Tibial artery (tissue), 4 donors: ENCODE data around the gene MED22.
"Not testable (repeated sequence)": the region's sequence is repeated elsewhere in the genome, so short reads cannot be mapped to it uniquely, and the experiment has no call there.

Experiments used
- DNase-seq, 2 donors: peaks; one replicate each; pipeline ENCODE4 v3.0.0-alpha.2; 2019
- H3K27ac ChIP-seq, 2 donors: fragments of 200-600 bp; sonication (generic) in 1 of 2; 1 replicate in 1 of 2; 2 replicates in 1 of 2; pipeline ENCODE4 v1.5.1; 2018 to 2019; ENCODE audit warnings: mild to moderate bottlenecking in 1 of 2
- H3K27me3 ChIP-seq, 2 donors: fragments of 200-600 bp; sonication (generic) in 1 of 2; one replicate each; pipeline versions ENCODE4 v1.5.1 to v1.6.0; 2016 to 2019
- H3K36me3 ChIP-seq, 3 donors: fragments of 200-600 bp; sonication (generic) in 2 of 3; one replicate each; pipeline ENCODE4 v1.5.1; 2016 to 2019; ENCODE audit warnings: mild to moderate bottlenecking in 2 of 3
- H3K4me1 ChIP-seq, 4 donors: fragments of 200-600 bp; sonication (generic) in 2 of 4; 1 replicate in 3 of 4; 2 replicates in 1 of 4; pipeline ENCODE4 v1.5.1; 2016 to 2019
- H3K4me3 ChIP-seq, 2 donors: fragments of 200-600 bp; sonication (generic) in 1 of 2; 1 replicate in 1 of 2; 2 replicates in 1 of 2; pipeline ENCODE4 v1.5.1; 2018 to 2019; ENCODE audit warnings: mild to moderate bottlenecking in 2 of 2
- H3K9me3 ChIP-seq, 3 donors: fragments of 200-600 bp; sonication (generic) in 1 of 3; one replicate each; pipeline ENCODE4 v1.5.1; 2016 to 2019
- CTCF ChIP-seq, 2 experiments: fragments of 200-600 bp in 1 of 2; fragments of 450-650 bp in 1 of 2; IDR thresholded peaks; one replicate each; pipeline ENCODE4 v1.5.1; 2017 to 2019; ENCODE audit warnings: antibody characterized with exemption in 2 of 2, mild to moderate bottlenecking in 1 of 2, moderate library complexity in 1 of 2
- intact Hi-C: fragments of 100-400 bp; cut with DNase I; formaldehyde crosslinking; loops from one replicate; pipeline ENCODE4 v1.15.0; 2023; ENCODE audit warnings: low total_unique reads

The MED22 gene

GRCh38 chr9:133347985-133348717 lies at the start of gene MED22, which contains the start of gene RPL7A:
Gene MED22 (minus strand): TSS chr9:133348131. CDS start chr9:133346662, 1,469 bp downstream.
Gene RPL7A (plus strand): TSS chr9:133348218. CDS start chr9:133348244, 26 bp downstream.
- no peak for TF ChIP-seq CTCF (IDR thresholded peaks at IDR 0.05)
- no peaks in the 10 kb centered on the region for H3K27me3 ChIP-seq
- no peaks in the 10 kb centered on the region for H3K9me3 ChIP-seq
- H3K4me1 ChIP-seq = peaks cover 0 to 36% (median 25%) of the 10 kb centered on the region in 4 donors
- peak within 1 kb of the TSS; percentile 80 to 82 for H3K4me3 ChIP-seq
- peaks cover 58 to 69% (median 64%) of the 10 kb centered on the region in 3 donors for H3K36me3 ChIP-seq
- intact Hi-C loops = no loop called here
- peak; percentile 96 to 97 for DNase-seq
- peak within 1 kb of the TSS; percentile 85 for H3K27ac ChIP-seq

- Histone ChIP-seq H3K9me3 (no peaks in the 10 kb centered on the region), H3K27me3 (peaks cover 0 to 23% of the 10 kb centered on the region in 2 donors), H3K27ac (no peak overlapping the region), H3K4me3 (no peak overlapping the region), H3K4me1 (no peaks in the 10 kb centered on the region), H3K36me3 (peaks cover 0 to 22% (median 0%) of the 10 kb centered on the region in 3 donors)
- intact Hi-C loops = no loop called here
- TF ChIP-seq CTCF (IDR thresholded peaks at IDR 0.05) = no peak
- DNase-seq = no peak
Observed at GRCh38 chr9:133397370-133397769, 49.4 kb upstream of the MED22 start.

DNA sequence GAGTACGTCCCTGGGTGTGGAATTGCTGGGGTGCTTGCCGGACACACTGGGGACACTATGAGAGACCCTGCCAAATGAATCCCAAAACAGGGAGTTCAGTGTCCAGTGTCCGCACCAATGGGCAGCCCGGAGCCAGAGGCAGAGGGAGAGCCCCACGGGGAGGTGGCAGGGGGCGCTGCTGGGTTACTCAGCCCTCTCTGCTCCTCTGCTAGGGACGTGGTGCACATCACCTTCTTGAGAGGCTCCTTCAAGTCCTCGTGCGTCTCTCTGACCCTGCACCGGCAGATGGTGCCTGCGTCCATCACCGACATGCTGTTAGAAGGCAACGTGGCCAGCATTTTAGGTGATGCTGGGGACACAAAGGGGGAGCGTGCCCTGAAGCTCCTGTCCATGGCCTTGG lies 49.0 kb upstream of the MED22 start:
- Histone ChIP-seq H3K36me3 (peaks cover 0 to 18% (median 0%) of the 10 kb centered on the region in 3 donors), H3K4me1 (no peaks in the 10 kb centered on the region), H3K27ac (no peak overlapping the region), H3K9me3 (no peaks in the 10 kb centered on the region), H3K4me3 (no peak overlapping the region), H3K27me3 (peaks cover 0 to 23% of the 10 kb centered on the region in 2 donors)
- no peak for TF ChIP-seq CTCF (IDR thresholded peaks at IDR 0.05)
- intact Hi-C loops = no loop called here
- DNase-seq = no peak

DNA sequence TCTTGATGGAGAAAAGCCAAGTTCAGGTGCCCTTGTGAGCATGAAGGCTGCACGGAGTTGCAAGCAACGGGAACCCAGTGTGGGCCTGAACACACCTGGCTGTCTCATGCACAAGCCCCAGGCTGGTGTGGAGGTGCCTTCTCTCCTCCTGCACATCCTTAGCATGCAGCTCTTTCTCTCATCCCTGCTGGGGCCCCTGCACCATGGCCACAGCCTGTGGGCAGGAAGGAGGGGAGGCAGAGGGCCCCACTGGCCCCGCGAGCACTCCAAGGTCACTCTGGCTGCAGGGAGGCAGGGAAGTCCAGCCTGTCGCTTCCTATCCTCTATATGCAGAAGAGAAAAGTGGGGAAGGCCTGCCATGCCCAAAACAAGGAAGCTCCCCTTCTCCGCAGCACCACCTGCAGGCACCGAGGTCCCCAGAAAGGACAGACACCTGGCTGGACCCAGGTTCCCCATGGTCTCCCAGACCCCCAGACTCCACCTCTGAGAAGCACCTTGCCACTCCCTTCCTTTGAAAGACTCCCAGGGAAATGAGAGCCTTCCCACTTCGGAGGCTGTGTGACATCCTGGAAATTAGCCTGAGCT lies 46.8 kb upstream of the MED22 start:
- Histone ChIP-seq H3K27ac (no peak overlapping the region), H3K9me3 (no peaks in the 10 kb centered on the region), H3K4me1 (no peaks in the 10 kb centered on the region), H3K27me3 (peaks cover 0 to 34% of the 10 kb centered on the region in 2 donors), H3K4me3 (no peak overlapping the region), H3K36me3 (peaks cover 0 to under 1% (median 0%) of the 10 kb centered on the region in 3 donors)
- intact Hi-C loops = no loop called here
- TF ChIP-seq CTCF (IDR thresholded peaks at IDR 0.05) = no peak
- no peak for DNase-seq

DNA sequence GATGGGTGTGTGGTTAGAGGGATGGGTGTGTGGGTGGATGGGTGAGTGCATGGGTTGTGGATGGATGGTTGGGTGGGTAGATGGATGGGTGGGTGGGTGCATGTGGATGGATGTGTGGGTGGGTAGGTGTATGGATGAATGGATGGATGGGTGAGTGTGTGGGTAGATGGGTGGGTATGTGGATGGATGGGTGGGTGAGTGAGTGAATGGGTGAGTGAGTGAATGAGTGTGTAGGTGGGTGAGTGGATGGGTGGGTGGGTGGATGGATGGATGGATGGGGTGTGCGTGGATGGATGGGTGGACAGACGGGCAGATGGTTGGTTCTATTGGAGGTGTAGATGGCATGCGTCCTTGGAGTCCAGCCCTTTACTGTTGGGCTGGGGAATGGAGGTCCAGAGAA lies 45.5 kb upstream of the MED22 start:
- peaks cover 0 to 40% of the 10 kb centered on the region in 2 donors for H3K27me3 ChIP-seq
- intact Hi-C loops = no loop called here
- H3K4me3 ChIP-seq = no peak overlapping the region
- H3K4me1 ChIP-seq = no peaks in the 10 kb centered on the region
- H3K36me3 ChIP-seq = no peaks in the 10 kb centered on the region
- no peak for DNase-seq
- TF ChIP-seq CTCF (IDR thresholded peaks at IDR 0.05) = no peak
- no peaks in the 10 kb centered on the region for H3K9me3 ChIP-seq
- H3K27ac ChIP-seq = no peak overlapping the region

DNA sequence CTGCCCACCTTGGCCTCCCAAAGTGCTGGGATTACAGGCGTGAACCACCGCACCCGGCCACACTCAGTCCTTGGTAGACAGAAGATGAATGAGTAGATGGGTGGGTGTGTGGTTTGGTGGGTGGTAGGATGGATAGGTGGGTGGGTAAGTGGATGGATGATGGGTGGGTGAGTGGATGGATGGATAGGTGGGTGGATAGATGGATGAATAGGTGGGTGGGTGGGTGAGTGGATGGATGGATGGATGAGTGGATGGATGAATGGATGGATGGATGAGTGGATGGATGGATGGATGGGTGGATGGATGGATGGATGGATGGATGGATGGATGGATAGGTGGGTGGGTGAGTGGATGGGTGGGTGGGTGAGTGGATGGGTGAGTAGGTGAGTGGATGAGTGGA lies 44.4 kb upstream of the MED22 start:
- H3K27ac ChIP-seq, H3K4me1 ChIP-seq, H3K9me3 ChIP-seq, intact Hi-C loops, H3K4me3 ChIP-seq, DNase-seq, H3K36me3 ChIP-seq: not testable (repeated sequence)
- peaks cover 0 to 40% of the 10 kb centered on the region in 2 donors for H3K27me3 ChIP-seq

DNA sequence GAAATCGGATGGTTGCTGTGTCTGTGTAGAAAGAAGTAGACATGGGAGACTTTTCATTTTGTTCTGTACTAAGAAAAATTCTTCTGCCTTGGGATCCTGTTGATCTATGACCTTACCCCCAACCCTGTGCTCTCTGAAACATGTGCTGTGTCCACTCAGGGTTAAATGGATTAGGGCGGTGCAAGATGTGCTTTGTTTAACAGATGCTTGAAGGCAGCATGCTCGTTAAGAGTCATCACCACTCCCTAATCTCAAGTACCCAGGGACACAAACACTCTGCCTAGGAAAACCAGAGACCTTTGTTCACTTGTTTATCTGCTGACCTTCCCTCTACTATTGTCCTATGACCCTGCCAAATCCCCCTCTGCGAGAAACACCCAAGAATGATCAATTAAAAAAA lies 43.5 kb upstream of the MED22 start:
- H3K9me3 ChIP-seq, DNase-seq, H3K36me3 ChIP-seq, H3K4me3 ChIP-seq, H3K4me1 ChIP-seq, intact Hi-C loops, H3K27ac ChIP-seq: not testable (repeated sequence)
- H3K27me3 ChIP-seq = peaks cover 0 to 36% of the 10 kb centered on the region in 2 donors
